ENCODE measurements around the gene DIAPH3. TPM values are rescaled to one million over a fixed set of nuclear protein-coding genes. Genes with fewer than 3 reads are reported as not detected.

Gene DIAPH3
- total RNA-seq, 1 experiment from 2014 or later = 27.6 TPM

- no peak for TF ChIP-seq NR2C2 (CRISPR knock-in tag; IDR thresholded peaks at IDR 0.05)
- TF ChIP-seq ETV6 (CRISPR knock-in tag; IDR thresholded peaks at IDR 0.05) = no peak
- no peak for TF ChIP-seq HMGXB4 (CRISPR knock-in tag; IDR thresholded peaks at IDR 0.05)
- no peak for TF ChIP-seq TP53 (CRISPR knock-in tag; IDR thresholded peaks at IDR 0.05)
- TF ChIP-seq MXD4 (CRISPR knock-in tag; IDR thresholded peaks at IDR 0.05; ENCODE audit: borderline replicate concordance) = no peak
- TF ChIP-seq CTCF (IDR thresholded peaks at IDR 0.05) = no peak
- TF ChIP-seq ARID4B (CRISPR knock-in tag; IDR thresholded peaks at IDR 0.05; ENCODE audit: borderline replicate concordance) = no peak
- no peak for TF ChIP-seq SMAD3 (CRISPR knock-in tag; IDR thresholded peaks at IDR 0.05; ENCODE audit: borderline replicate concordance)
- TF ChIP-seq ZNF317 (CRISPR knock-in tag; IDR thresholded peaks at IDR 0.05; ENCODE audit: borderline replicate concordance, low read depth) = no peak
Measured at GRCh38 chr13:59970847-59971246, 192.9 kb downstream of the DIAPH3 start (continued).

- ATAC-seq = no peak
- ChIA-PET CTCF (no interaction called here), POLR2A (no interaction called here)
- TF ChIP-seq ERG (CRISPR knock-in tag; IDR thresholded peaks at IDR 0.05) = no peak
- TF ChIP-seq HMGXB4 (CRISPR knock-in tag; IDR thresholded peaks at IDR 0.05) = no peak
- TF ChIP-seq STAT6 (CRISPR knock-in tag; conservative IDR thresholded peaks at IDR 0.05; ENCODE audit: low read depth) = no peak
- TF ChIP-seq TP53 (CRISPR knock-in tag; IDR thresholded peaks at IDR 0.05) = no peak
- no peak for TF ChIP-seq JAZF1 (CRISPR knock-in tag; IDR thresholded peaks at IDR 0.05)
- TF ChIP-seq MLX (CRISPR knock-in tag; IDR thresholded peaks at IDR 0.05) = no peak
- TF ChIP-seq USF1 (CRISPR knock-in tag; IDR thresholded peaks at IDR 0.05) = no peak
- no peak for TF ChIP-seq CBFB (CRISPR knock-in tag; IDR thresholded peaks at IDR 0.05; ENCODE audit: low read depth)
Measured at GRCh38 chr13:59963827-59964226, 199.9 kb downstream of the DIAPH3 start.

More at GRCh38 chr13:59963827-59964226, 199.9 kb downstream of the DIAPH3 start:
- Mint-ChIP-seq H3K9me3 (peaks cover 9% of the 10 kb centered on the region), H3K27me3 (ENCODE audit: low read depth) (no peaks in the 10 kb centered on the region), H3K36me3 (peaks cover 6% of the 10 kb centered on the region), H3K4me3 (no peak overlapping the region), H3K4me1 (peaks cover 12% of the 10 kb centered on the region), H3K27ac (peak overlapping the region; percentile 8; the same call in 1 of the 2 replicates)
- DNase-seq (ENCODE audit: low spot score) = no peak

All from WTC11 (cell line).